D341Med (cell line): ENCODE measurements around the gene SACS.
"Not testable (repeated sequence)": the region's sequence is repeated elsewhere in the genome, so short reads cannot be mapped to it uniquely, and the experiment has no call there.

ENCODE experiments used
- DNase-seq: peaks from one replicate; pipeline ENCODE4 v3.0.0; 2012; ENCODE audit warnings: low spot score

SACS gene

GRCh38 chr13:23411706-23412105 is 21.8 kb downstream of the SACS start:
- no peak for DNase-seq

- DNase-seq: no peak
Measured at GRCh38 chr13:23411220-23411619, 22.3 kb downstream of the SACS start.

- no peak for DNase-seq
Measured at GRCh38 chr13:23408026-23408425, 25.5 kb downstream of the SACS start.

GRCh38 chr13:23401156-23401555 is 32.3 kb downstream of the SACS start:
- not testable (repeated sequence) for DNase-seq

GRCh38 chr13:23399347-23399746 is 34.2 kb downstream of the SACS start:
- DNase-seq: no peak

DNA sequence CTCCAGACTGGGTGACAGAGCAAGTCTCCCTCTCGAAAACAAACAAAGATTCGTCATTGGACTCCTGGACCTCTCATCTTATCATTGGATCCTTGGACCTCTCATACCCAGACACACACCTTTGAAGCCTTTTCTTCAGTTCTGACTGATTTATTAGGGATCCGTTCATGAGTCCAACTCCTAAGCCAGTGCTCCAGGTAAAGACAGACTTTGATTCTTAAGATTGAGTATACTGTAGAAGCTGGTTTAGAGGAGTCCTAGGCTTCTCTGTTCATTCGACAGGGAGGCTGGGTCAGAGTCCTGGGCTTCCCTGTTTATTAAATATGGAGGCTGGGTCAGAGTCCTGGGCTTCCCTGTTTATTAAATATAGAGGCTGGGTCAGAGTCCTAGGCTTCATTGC is 38.7 kb downstream of the SACS start:
- no peak for DNase-seq

DNA sequence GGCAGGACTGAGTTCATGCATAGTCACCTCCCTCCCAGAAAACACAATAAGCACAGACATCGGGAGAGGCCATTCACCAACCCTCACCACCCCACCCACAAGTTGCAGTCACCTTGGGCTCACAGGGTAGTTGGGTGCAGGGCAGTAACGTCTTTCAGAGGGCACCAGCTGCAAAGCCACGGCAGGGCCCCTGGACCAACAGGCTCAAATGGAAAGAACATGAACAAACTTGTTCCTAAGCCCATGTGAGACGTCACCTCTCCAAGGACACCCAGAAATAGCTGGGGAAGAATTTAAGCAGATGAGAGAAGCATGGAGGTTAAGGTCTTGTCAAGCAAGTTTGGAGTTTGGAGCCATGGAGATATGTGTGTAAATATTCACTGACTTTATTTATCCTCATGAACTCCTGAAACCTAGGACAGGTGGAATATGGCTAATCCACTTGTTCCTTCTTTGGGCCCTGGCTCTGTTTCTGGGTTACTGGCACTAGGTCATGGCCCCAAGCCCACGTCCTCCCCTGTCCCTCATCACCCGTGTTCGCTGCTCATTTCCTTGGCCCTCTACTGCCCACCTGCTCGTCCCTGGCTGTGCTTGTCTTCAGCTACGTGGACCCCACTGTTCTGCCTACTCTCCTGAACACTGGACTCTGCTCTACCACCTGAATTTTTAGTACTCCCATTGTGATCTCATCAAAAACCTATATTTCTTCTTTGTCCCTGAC is 40.4 kb downstream of the SACS start:
- no peak for DNase-seq

GRCh38 chr13:23392313-23392712 is 41.2 kb downstream of the SACS start:
- no peak for DNase-seq

DNA sequence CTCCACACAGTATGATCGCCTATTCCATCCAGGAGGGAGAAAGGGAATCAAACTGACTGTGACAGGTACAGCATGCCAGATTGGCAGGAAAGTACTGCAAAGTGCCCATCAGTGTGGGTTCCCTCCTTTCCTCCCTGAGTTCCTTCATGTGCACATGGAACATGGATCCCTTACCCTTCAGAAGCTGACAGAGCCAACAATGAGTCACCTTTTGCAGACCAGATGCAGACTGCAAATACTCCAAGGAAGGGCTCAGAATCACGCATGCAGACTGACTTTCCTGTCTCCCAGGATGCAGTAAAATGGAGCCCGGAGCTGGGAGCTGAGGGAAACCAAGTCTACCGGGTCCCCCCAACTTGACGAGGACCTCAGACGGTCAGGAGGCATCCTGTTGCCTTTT is 41.8 kb downstream of the SACS start:
- DNase-seq: no peak

DNA sequence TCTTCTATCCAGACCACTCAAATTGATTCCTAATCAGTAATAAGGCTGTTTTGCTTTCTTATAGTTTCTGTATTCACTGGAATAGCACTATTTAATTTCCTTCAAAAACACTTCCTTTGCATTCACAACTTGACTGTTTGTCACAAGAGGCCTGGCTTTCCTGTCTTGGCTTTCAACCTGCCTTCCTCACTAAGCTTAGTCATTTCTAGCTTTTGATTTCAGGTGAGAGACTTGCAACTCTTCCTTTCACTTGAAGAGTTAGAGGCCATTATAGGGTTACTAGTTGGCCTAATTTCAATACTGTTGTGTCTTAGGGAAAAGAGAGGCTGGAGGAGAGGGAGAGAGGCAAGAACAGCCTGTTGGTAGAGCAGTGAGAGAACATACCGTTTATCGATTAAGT is 47.0 kb downstream of the SACS start:
- DNase-seq: no peak

GRCh38 chr13:23385931-23386330 is 47.6 kb downstream of the SACS start:
- DNase-seq: no peak

DNA sequence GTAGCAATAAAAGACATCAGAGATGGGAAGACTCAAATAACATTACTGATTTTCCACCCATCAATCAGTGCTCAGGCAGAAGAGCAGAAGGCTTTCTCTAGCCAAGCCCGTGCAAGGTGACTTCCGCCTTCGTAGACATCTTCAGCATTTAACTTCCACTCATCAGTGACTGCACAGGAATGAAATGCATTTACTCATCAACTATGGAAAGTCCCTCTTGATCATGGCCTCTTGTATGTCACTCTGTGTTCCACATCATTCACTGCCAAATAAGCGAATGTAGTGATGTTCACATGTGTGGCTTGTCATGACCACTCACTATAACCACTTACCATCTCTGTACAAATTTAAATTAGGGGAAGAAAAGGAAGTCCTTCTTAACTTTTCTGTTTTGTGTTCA is 49.4 kb downstream of the SACS start:
- DNase-seq: no peak

- no peak for DNase-seq
Measured at GRCh38 chr13:23383151-23383550, 50.4 kb downstream of the SACS start.

DNA sequence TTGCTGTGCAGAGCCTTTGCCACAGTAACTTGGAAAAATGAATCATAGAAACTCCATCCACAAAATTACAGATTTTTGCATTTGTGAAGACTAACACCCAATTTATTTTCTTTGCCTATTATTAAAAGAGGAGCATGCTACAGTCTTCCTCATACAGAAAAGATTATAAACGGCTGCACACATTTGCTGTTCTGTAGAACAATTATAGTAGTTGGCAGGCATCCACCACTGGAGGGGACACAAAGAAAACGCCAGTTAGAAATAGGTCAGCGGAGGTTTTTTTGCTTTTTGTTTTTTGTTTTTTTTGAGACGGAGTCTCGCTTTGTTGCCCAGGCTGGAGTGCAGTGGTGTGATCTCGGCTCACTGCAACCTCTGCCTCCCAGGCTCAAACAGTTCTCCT is 51.6 kb downstream of the SACS start:
- no peak for DNase-seq

DNA sequence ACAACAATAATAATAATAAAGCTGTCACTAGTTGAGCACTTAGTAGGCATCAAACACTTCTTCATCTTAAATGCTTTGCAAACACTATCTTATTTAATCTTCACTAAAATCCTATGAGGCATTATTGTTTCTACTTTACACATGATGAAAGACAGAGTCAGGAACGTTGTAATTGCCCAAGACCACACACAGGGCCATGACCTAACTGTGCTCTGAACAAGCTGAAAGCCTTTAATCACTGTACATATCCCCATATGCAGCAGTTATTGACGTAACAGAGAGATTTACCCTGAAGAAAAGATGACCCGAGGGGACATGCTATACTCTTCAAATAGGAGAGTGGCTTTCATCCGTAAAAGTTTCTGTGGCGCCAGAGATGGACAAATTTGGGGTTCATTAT is 53.0 kb downstream of the SACS start:
- no peak for DNase-seq

GRCh38 chr13:23377983-23378632 is 55.4 kb downstream of the SACS start:
- DNase-seq: no peak

DNA sequence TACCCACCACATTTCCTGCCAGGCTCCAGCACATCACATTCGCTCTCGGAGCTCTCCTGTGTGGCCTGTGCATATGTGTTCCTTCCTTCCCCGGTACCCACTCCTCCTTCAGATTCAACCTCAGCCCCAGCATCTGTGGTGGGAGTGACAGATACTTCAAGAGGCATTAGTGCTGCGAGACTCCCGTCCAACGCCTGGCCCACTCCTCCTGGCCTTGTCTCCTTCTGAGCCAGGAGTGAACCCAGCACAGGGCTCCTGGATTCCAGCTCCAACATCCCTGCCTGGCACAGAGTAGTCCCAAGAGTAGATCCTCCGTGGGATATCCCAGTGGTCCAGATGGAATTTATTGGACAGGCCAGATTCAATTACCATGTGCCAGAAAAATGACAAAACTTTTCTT is 55.9 kb downstream of the SACS start:
- no peak for DNase-seq

GRCh38 chr13:23375001-23375971 is 58.2 kb downstream of the SACS start:
- peak; percentile 99 for DNase-seq

DNA sequence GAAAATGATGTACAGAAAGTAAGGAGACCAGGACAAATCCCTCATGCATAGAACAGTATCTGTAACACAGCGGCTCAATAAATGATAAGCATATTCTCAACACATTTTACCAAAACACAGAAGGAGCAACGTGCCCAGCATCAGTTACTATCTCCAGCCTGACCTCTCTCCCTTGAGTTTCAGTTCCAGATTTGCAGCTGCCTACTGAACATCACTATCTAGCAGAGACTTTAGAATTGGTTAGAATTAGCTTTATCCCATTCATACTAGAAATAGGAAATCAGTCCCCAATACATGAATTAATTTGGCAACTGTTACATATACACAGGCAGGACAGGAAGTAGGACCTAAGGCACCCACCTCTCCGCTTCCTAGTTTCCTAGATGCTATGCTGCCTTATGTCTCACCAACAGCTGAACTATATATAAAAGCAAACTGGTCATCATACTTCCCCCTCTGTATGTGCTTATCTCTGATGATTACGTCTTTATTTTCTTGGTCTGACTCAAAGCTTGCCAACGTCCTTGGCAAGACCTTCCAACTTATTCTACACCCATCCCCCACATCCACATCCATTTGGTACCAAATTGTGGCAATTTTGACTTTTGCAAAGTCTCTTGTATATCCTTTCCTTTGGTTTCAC is 61.1 kb downstream of the SACS start:
- no peak for DNase-seq

GRCh38 chr13:23367907-23368306 is 65.6 kb downstream of the SACS start:
- DNase-seq: no peak

DNA sequence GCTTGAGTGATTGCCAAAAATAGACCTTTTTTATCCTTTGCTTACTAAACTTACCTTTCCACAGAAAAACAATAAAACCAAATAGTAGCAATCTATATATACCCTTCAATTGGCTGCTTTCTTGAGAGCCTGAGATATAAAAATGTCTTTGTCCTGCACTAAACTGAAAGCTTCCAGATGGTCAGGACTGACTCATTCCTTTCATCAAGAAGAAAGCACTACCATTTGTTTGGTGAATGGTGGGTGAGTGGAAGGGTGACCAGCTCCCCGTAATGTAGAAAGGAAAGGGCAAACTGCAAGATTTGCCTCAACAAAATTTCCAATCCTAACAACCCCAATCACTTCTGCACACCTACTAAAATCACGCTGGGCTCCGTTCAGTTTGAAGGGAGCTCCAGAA is 67.8 kb downstream of the SACS start:
- DNase-seq: no peak

GRCh38 chr13:23359882-23360281 is 73.6 kb downstream of the SACS start:
- no peak for DNase-seq
